Astrocyte (in vitro differentiated cells and primary cell): ENCODE results near the gene MSRB3.

Source experiments
- EZH2 ChIP-seq: IDR thresholded peaks from 2 replicates; pipeline ENCODE4 v1.6.1; 2012; ENCODE audit warnings: mild to moderate bottlenecking, low read length, inconsistent platforms; ENCODE audit not compliant: insufficient read depth
- TF ChIP-seq, protein P1 (sequence below): IDR thresholded peaks from 2 replicates; pipeline ENCODE4 v1.5.1; 2011; ENCODE audit warnings: low read depth, mild to moderate bottlenecking, inconsistent platforms, low read length, moderate library complexity; ENCODE audit not compliant: insufficient read depth

DNA sequence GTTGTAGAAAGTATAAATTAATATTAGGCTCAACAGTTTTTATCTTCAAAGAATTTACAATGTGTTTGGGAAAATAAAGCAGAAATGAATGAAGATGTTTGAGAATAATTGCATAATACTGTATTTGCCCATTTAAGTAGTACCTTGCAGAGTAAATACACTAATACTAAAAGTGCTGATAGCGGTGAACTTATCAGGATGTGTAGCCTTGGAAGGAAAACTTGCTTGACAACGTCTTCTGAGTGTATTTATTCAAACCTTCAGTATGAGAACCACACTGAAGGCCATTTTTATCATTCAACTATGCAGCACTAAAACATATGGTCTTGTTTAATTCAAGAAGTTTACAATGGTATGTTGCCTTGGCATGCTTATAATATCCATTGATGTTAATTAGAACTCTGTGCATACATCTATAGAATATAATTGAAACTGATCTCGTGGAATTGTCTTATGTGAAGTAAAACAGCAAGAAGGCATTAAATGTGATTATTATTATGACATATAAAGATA is 41.3 kb downstream of the MSRB3 start:
- TF ChIP-seq, protein P1, sequence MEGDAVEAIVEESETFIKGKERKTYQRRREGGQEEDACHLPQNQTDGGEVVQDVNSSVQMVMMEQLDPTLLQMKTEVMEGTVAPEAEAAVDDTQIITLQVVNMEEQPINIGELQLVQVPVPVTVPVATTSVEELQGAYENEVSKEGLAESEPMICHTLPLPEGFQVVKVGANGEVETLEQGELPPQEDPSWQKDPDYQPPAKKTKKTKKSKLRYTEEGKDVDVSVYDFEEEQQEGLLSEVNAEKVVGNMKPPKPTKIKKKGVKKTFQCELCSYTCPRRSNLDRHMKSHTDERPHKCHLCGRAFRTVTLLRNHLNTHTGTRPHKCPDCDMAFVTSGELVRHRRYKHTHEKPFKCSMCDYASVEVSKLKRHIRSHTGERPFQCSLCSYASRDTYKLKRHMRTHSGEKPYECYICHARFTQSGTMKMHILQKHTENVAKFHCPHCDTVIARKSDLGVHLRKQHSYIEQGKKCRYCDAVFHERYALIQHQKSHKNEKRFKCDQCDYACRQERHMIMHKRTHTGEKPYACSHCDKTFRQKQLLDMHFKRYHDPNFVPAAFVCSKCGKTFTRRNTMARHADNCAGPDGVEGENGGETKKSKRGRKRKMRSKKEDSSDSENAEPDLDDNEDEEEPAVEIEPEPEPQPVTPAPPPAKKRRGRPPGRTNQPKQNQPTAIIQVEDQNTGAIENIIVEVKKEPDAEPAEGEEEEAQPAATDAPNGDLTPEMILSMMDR = no peak
- TF ChIP-seq EZH2 = no peak
